IMR-90 (cell line): Measurements from ENCODE around the gene SLC45A2. TPM values are rescaled to one million over a fixed set of nuclear protein-coding genes. Genes with fewer than 3 reads are reported as not detected.

ENCODE experiments used
- CEBPB ChIP-seq: IDR thresholded peaks from 2 replicates; pipeline ENCODE4 v1.6.1; 2012; ENCODE audit warnings: low read depth, low read length, improper control_type of control experiment
- MAFK ChIP-seq: IDR thresholded peaks from 2 replicates; pipeline ENCODE4 v1.6.1; 2012; ENCODE audit warnings: low read depth, low read length, improper control_type of control experiment
- MXI1 ChIP-seq: IDR thresholded peaks from 2 replicates; pipeline ENCODE4 v1.6.1; 2012; ENCODE audit warnings: low read depth, mild to moderate bottlenecking, low read length, moderate library complexity, borderline replicate concordance
- NFE2L2 ChIP-seq: fragments of 150-350 bp; IDR thresholded peaks from 2 replicates; pipeline ENCODE4 v1.6.1; 2016; ENCODE audit warnings: low read depth, mild to moderate bottlenecking, low read length
- RAD21 ChIP-seq: IDR thresholded peaks from 2 replicates; pipeline ENCODE4 v1.6.1; 2012; ENCODE audit warnings: low read length, improper control_type of control experiment
- RFX5 ChIP-seq: IDR thresholded peaks from 2 replicates; pipeline ENCODE4 v1.8.0; 2012; ENCODE audit warnings: low read depth, mild to moderate bottlenecking, low read length, moderate library complexity
- polyA plus RNA-seq, 3 experiments: library from polyadenylated mRNA; depleted of rRNA; stranded (reverse); fragments of >200 nt; gene quantifications; 2 replicates each; pipeline ENCODE4 v1.2.3, GENCODE V29; 2012; ENCODE audit warnings: low replicate concordance in 1 of 3
- total RNA-seq: library from RNA; depleted of rRNA; stranded (reverse); fragments of >200 nt; gene quantifications from 2 replicates; pipeline ENCODE4 v1.2.3, GENCODE V29; 2012

SLC45A2 gene
- total and polyA plus RNA-seq, 2 of the 4 experiments (the other 2 are of a cell fraction): 0.07 TPM; not detected in 1

- TF ChIP-seq MAFK: no peak
- TF ChIP-seq RFX5: no peak
- no peak for TF ChIP-seq MXI1
- no peak for TF ChIP-seq NFE2L2
- TF ChIP-seq RAD21: no peak
- no peak for TF ChIP-seq CEBPB
Measured at GRCh38 chr5:33937017-33937706, 47.3 kb downstream of the SLC45A2 start (continued).
